H9 (cell line): ENCODE measurements around the gene PA2G4. TPM values are rescaled to one million over a fixed set of nuclear protein-coding genes. Genes with fewer than 3 reads are reported as not detected.

Experiments used
- DNase-seq: peaks from one replicate; pipeline ENCODE4 v3.0.0-alpha.2; 2017
- H2AFZ ChIP-seq: one replicate; pipeline ENCODE4 v1.6.1; 2013; ENCODE audit warnings: mild to moderate bottlenecking, low read length, control low read depth, moderate library complexity
- H2AK5ac ChIP-seq: 2 replicates; pipeline ENCODE4 v1.6.1; 2013; ENCODE audit warnings: low read length, control low read depth, mixed read lengths; ENCODE audit not compliant: insufficient read length
- H2BK120ac ChIP-seq: one replicate; pipeline ENCODE4 v1.6.1; 2013; ENCODE audit warnings: low read depth, mild to moderate bottlenecking, low read length, control low read depth, inconsistent platforms; ENCODE audit not compliant: poor library complexity, severe bottlenecking
- H2BK12ac ChIP-seq: 2 replicates; pipeline ENCODE4 v1.6.1; 2013; ENCODE audit warnings: low read length, control low read depth, mixed read lengths, low read depth; ENCODE audit not compliant: insufficient read length
- H2BK15ac ChIP-seq: 2 replicates; pipeline ENCODE4 v1.6.1; 2013; ENCODE audit warnings: low read depth, low read length, control low read depth
- H2BK20ac ChIP-seq: one replicate; pipeline ENCODE4 v1.6.1; 2013; ENCODE audit warnings: low read depth, mild to moderate bottlenecking, low read length, control low read depth, inconsistent platforms; ENCODE audit not compliant: poor library complexity, severe bottlenecking
- H2BK5ac ChIP-seq: 2 replicates; pipeline ENCODE4 v1.6.1; 2013; ENCODE audit warnings: low read length, control low read depth, mixed read lengths; ENCODE audit not compliant: insufficient read length
- H3K14ac ChIP-seq: 2 replicates; pipeline ENCODE4 v1.6.1; 2013; ENCODE audit warnings: low read length, control low read depth; ENCODE audit not compliant: insufficient read depth
- H3K18ac ChIP-seq: 2 replicates; pipeline ENCODE4 v1.6.1; 2013; ENCODE audit warnings: low read depth, mild to moderate bottlenecking, mixed read lengths, low read length, control low read depth; ENCODE audit not compliant: insufficient read length
- H3K23ac ChIP-seq: 2 replicates; pipeline ENCODE4 v1.6.1; 2013; ENCODE audit warnings: low read length, control low read depth, mixed read lengths, low read depth; ENCODE audit not compliant: insufficient read length
- H3K23me2 ChIP-seq: 2 replicates; pipeline ENCODE4 v1.6.1; 2013; ENCODE audit warnings: low read depth, mild to moderate bottlenecking, mixed read lengths, low read length, control low read depth; ENCODE audit not compliant: insufficient read length, poor library complexity, severe bottlenecking
- H3K27ac ChIP-seq: 2 replicates; pipeline ENCODE4 v1.5.1; 2013; ENCODE audit warnings: low read length, control low read depth, mixed read lengths, low read depth; ENCODE audit not compliant: insufficient read length
- H3K27me3 ChIP-seq: 2 replicates; pipeline ENCODE4 v1.6.1; 2013; ENCODE audit warnings: low read length, control low read depth, inconsistent platforms; ENCODE audit not compliant: insufficient read depth
- H3K4ac ChIP-seq: 2 replicates; pipeline ENCODE4 v1.6.1; 2013; ENCODE audit warnings: low read depth, mild to moderate bottlenecking, control low read depth, inconsistent platforms, low read length, moderate library complexity
- H3K4me1 ChIP-seq: 2 replicates; pipeline ENCODE4 v1.6.1; 2013; ENCODE audit warnings: low read length, control low read depth, inconsistent platforms; ENCODE audit not compliant: insufficient read depth
- H3K4me2 ChIP-seq: 2 replicates; pipeline ENCODE4 v1.6.1; 2013; ENCODE audit warnings: low read length, control low read depth, mixed read lengths; ENCODE audit not compliant: insufficient read length, insufficient read depth
- H3K56ac ChIP-seq: 2 replicates; pipeline ENCODE4 v1.6.1; 2013; ENCODE audit warnings: low read depth, mild to moderate bottlenecking, mixed read lengths, low read length, control low read depth; ENCODE audit not compliant: insufficient read length
- H3K79me1 ChIP-seq: 2 replicates; pipeline ENCODE4 v1.6.1; 2013; ENCODE audit warnings: low read depth, mild to moderate bottlenecking, moderate library complexity, low read length, control low read depth, inconsistent platforms; ENCODE audit not compliant: insufficient read depth, poor library complexity, severe bottlenecking
- H3K79me2 ChIP-seq: 2 replicates; pipeline ENCODE4 v1.6.1; 2013; ENCODE audit warnings: low read length, control low read depth, inconsistent platforms; ENCODE audit not compliant: insufficient read depth
- H3K9ac ChIP-seq: 2 replicates; pipeline ENCODE4 v1.6.1; 2013; ENCODE audit warnings: low read length, control low read depth, mixed read lengths; ENCODE audit not compliant: insufficient read length; ENCODE audit errors: extremely low read depth
- H3K9me3 ChIP-seq: one replicate; pipeline ENCODE4 v1.6.1; 2013; ENCODE audit warnings: low read depth, low read length, inconsistent platforms; ENCODE audit not compliant: control insufficient read depth
- H3T11ph ChIP-seq: one replicate; pipeline ENCODE4 v1.6.1; 2013; ENCODE audit warnings: mild to moderate bottlenecking, low read length, control low read depth, inconsistent platforms
- H4K20me1 ChIP-seq: one replicate; pipeline ENCODE4 v1.6.1; 2013; ENCODE audit not compliant: control insufficient read depth, insufficient read length, insufficient read depth
- H4K5ac ChIP-seq: 2 replicates; pipeline ENCODE4 v1.6.1; 2013; ENCODE audit warnings: low read depth, mild to moderate bottlenecking, mixed read lengths, low read length, control low read depth; ENCODE audit not compliant: insufficient read length
- H4K8ac ChIP-seq: replicated peaks from 2 replicates; pipeline ENCODE4 v1.6.1; 2013; ENCODE audit warnings: low read length, control low read depth, mixed read lengths, low read depth; ENCODE audit not compliant: insufficient read length
- H4K91ac ChIP-seq: 2 replicates; pipeline ENCODE4 v1.6.1; 2013; ENCODE audit warnings: low read depth, mild to moderate bottlenecking, moderate library complexity, mixed read lengths, low read length, control low read depth; ENCODE audit not compliant: insufficient read length
- H3K27ac Mint-ChIP-seq, 3 experiments: 2 replicates in 2 of 3; 3 replicates in 1 of 3; pipeline ENCODE4 v1.8.0; 2020 to 2021; ENCODE audit warnings: mixed read lengths in 3 of 3, mild to moderate bottlenecking in 1 of 3, moderate library complexity in 1 of 3
- H3K27me3 Mint-ChIP-seq: 2 replicates; pipeline ENCODE4 v1.8.0; 2021; ENCODE audit warnings: low read depth, mild to moderate bottlenecking, moderate library complexity, mixed read lengths
- H3K36me3 Mint-ChIP-seq, 3 experiments: 2 replicates in 2 of 3; 3 replicates in 1 of 3; pipeline ENCODE4 v1.8.0; 2020 to 2021; ENCODE audit warnings: low read depth in 3 of 3, mixed read lengths in 3 of 3; ENCODE audit not compliant: insufficient read depth in 1 of 3
- H3K4me1 Mint-ChIP-seq, 2 experiments: 2 replicates each; pipeline ENCODE4 v1.8.0; 2020; ENCODE audit warnings: mixed read lengths in 2 of 2
- H3K4me3 Mint-ChIP-seq, 2 experiments: 2 replicates in 1 of 2; 3 replicates in 1 of 2; pipeline ENCODE4 v1.8.0; 2020 to 2021; ENCODE audit warnings: mild to moderate bottlenecking in 2 of 2, mixed read lengths in 2 of 2, moderate library complexity in 1 of 2
- H3K9me3 Mint-ChIP-seq, 2 experiments: 2 replicates in 1 of 2; 3 replicates in 1 of 2; pipeline ENCODE4 v1.8.0; 2020; ENCODE audit warnings: mild to moderate bottlenecking in 2 of 2, mixed read lengths in 2 of 2, moderate library complexity in 1 of 2
- CTCF ChIP-seq: fragments of 200-600 bp; sonication (generic); conservative IDR thresholded peaks from 3 replicates; pipeline ENCODE4 v1.8.0; 2021; ENCODE audit warnings: antibody characterized with exemption, mild to moderate bottlenecking
- WGBS: extraction: QIAGEN DNeasy Blood & Tissue Kit; methylation state at CpG from one replicate; pipeline ENCODE4 v1.1.7; 2013; ENCODE audit warnings: missing lambda C conversion rate, low lambda C conversion rate, mixed read lengths; ENCODE audit not compliant: insufficient read length; ENCODE audit errors: extremely low coverage; 5-methylcytosine and 5-hydroxymethylcytosine counted together
- total RNA-seq: library from RNA; stranded (reverse); gene quantifications from 2 replicates; pipeline ENCODE4 v1.2.1, GENCODE V29; 2021

The PA2G4 gene
- total RNA-seq, 1 experiment from 2014 or later = 248 TPM

GRCh38 chr12:56143870-56144269 is 39.5 kb downstream of the PA2G4 start:
- H3K56ac ChIP-seq = no peak overlapping the region
- no peak overlapping the region for H3K27ac ChIP-seq
- Mint-ChIP-seq H3K27ac (no peak overlapping the region; a peak in 1 of 7 replicates), H3K27me3 (no peaks in the 10 kb centered on the region), H3K9me3 (no peaks in the 10 kb centered on the region; a peak in 2 of 5 replicates), H3K4me3 (no peak overlapping the region), H3K4me1 (no peaks in the 10 kb centered on the region), H3K36me3 (peaks cover 35 to 64% (median 61%) of the 10 kb centered on the region in 3 experiments)
- no peaks in the 10 kb centered on the region for H3K23me2 ChIP-seq
- H3K14ac ChIP-seq = no peak overlapping the region
- DNase-seq = no peak
- WGBS = no CpG with 5 or more reads among the region's 8 CpGs
- H4K8ac ChIP-seq = no peak overlapping the region
- no peak overlapping the region for H4K5ac ChIP-seq
- no peak overlapping the region for H3T11ph ChIP-seq
- H3K4ac ChIP-seq = no peak overlapping the region
- no peaks in the 10 kb centered on the region for H3K4me1 ChIP-seq
- H2AK5ac ChIP-seq = no peak overlapping the region
- no peak overlapping the region for H4K91ac ChIP-seq
- no peak overlapping the region for H3K18ac ChIP-seq
- no peak overlapping the region for H2BK12ac ChIP-seq
- H2BK20ac ChIP-seq = no peak overlapping the region
- TF ChIP-seq CTCF = no peak
- H2BK5ac ChIP-seq = no peak overlapping the region
- no peak overlapping the region for H2BK15ac ChIP-seq
- H3K79me1 ChIP-seq = no peaks in the 10 kb centered on the region
- H3K4me2 ChIP-seq = no peak overlapping the region
- no peaks in the 10 kb centered on the region for H3K79me2 ChIP-seq
- no peaks in the 10 kb centered on the region for H3K27me3 ChIP-seq
- no peaks in the 10 kb centered on the region for H3K9me3 ChIP-seq
- H4K20me1 ChIP-seq = no peaks in the 10 kb centered on the region
- no peak overlapping the region for H2BK120ac ChIP-seq
- no peak overlapping the region for H3K9ac ChIP-seq
- H2AFZ ChIP-seq = no peak overlapping the region
- no peak overlapping the region for H3K23ac ChIP-seq
